ENCODE data around the gene RASA4B. TPM values are rescaled to one million over a fixed set of nuclear protein-coding genes. Genes with fewer than 3 reads are reported as not detected.

Gene RASA4B
- total RNA-seq, 1 donor from 2014 or later: 20.3 TPM

DNA sequence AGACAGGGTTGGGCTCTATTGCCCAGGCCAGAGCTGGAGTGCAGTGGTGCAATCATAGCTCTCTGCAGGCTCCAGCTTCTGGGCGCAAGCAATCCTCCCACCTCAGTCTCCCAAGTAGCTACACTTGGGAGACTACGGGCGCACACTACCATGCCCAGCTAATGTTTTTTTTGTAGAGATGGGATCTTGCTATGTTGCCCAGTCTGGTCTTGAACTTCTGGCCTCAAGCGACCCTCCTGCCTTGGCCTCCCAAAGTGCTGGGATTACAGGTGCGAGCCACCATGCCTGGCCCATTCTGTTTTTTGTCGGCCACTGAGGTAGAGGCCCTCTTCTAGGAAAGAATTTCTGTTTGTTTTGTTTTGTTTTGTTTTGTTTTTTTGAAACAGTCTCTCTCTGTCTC, 65.1 kb downstream of the RASA4B start:
- Mint-ChIP-seq H3K9me3 (no peaks in the 10 kb centered on the region), H3K27ac (no peak overlapping the region), H3K27me3 (ENCODE audit: low read depth) (no peaks in the 10 kb centered on the region), H3K4me1 (ENCODE audit: low read depth) (no peaks in the 10 kb centered on the region), H3K36me3 (ENCODE audit: low read depth) (peaks cover 10% of the 10 kb centered on the region), H3K4me3 (ENCODE audit: low read depth) (no peak overlapping the region)
- DNase-seq (ENCODE audit: low spot score): no peak
- intact Hi-C loops (cut with micrococcal nuclease): no loop called here

DNA sequence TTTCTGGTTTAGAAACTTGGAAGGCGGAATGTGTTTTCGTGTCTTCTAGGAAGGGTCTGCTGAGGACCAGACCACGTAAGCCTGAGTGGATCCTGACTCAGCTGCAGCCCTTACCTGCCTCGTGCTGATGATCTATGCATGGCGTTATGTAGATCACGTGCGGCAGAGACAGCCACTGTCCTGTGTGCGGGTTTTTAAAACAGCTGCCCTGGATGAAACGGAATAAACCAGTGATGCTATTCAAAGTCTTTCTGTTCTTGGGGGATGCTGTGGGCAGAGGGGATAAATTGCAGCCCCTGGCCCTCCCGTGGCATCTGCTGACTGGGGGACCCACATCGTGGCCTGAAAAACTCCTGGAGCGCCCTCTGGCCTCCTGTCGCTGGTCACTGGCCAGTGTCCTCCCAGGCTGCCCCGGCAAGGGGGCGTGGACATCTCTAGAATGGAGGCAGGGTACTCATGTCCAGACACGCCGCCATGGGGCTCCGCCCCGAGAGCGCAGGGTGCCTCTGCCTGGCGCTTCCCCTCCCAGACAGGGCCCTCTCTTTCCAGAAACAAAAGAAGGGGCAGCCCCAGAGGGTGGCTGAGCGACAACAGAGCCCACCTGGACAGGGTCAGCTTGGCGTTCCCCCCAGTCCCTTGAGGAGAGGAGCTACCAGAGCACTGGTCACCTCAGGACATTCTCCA, 66.1 kb downstream of the RASA4B start:
- Mint-ChIP-seq H3K9me3 (no peaks in the 10 kb centered on the region), H3K4me3 (ENCODE audit: low read depth) (no peak overlapping the region), H3K4me1 (ENCODE audit: low read depth) (no peaks in the 10 kb centered on the region), H3K27ac (no peak overlapping the region), H3K27me3 (ENCODE audit: low read depth) (no peaks in the 10 kb centered on the region), H3K36me3 (ENCODE audit: low read depth) (peaks cover 7% of the 10 kb centered on the region)
- no peak for DNase-seq (ENCODE audit: low spot score)
- intact Hi-C loops (cut with micrococcal nuclease): no loop called here

DNA sequence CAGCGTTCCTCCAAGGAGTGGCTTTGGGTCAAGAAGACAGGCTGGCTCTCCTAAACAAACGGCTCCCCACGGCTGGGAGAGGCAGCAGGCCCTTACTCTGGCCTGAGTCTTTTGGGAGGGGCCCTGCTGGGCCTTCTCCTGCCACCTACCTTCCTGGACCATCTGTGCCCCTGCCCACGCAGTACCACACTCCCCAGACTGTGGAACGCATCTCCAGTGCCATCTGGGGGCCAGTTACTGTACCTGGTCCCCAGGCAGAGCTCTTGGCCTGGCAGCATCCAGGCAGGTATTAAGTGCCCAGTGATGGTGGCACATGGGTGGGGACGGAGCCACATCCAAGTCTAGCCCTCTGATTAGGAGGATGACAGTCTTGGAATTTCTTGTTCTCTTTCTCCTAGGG, 67.3 kb downstream of the RASA4B start:
- no peak overlapping the region for H3K27ac Mint-ChIP-seq
- H3K36me3 Mint-ChIP-seq (ENCODE audit: low read depth): peaks cover 12% of the 10 kb centered on the region
- no peak for DNase-seq (ENCODE audit: low spot score)
- no peak overlapping the region for H3K4me3 Mint-ChIP-seq (ENCODE audit: low read depth)
- H3K4me1 Mint-ChIP-seq (ENCODE audit: low read depth): no peaks in the 10 kb centered on the region
- no peaks in the 10 kb centered on the region for H3K27me3 Mint-ChIP-seq (ENCODE audit: low read depth)
- H3K9me3 Mint-ChIP-seq: no peaks in the 10 kb centered on the region
- intact Hi-C loops (cut with micrococcal nuclease): no loop called here

DNA sequence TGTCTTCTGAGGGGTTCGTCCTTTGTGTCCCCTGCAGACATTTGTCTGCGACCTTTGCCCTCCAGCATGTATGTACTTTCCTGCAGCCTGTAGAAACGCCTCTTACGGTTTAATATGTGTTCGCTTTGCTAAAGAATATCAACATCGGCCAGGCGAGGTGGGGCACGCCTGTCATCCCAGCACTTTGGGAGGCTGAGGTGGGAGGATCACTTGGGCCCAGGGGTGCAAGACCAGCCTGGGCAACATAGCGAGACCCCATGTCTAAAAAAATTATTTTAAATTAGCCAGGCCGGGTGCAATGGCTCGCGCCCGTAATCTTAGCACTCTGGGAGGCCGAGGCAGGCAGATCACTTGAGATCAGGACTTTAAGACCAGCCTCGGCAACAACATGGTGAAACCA, 68.4 kb downstream of the RASA4B start:
- DNase-seq (ENCODE audit: low spot score): no peak
- intact Hi-C loops (cut with micrococcal nuclease): no loop called here
- no peaks in the 10 kb centered on the region for H3K9me3 Mint-ChIP-seq
- no peaks in the 10 kb centered on the region for H3K27me3 Mint-ChIP-seq (ENCODE audit: low read depth)
- no peaks in the 10 kb centered on the region for H3K4me1 Mint-ChIP-seq (ENCODE audit: low read depth)
- peaks cover 17% of the 10 kb centered on the region for H3K36me3 Mint-ChIP-seq (ENCODE audit: low read depth)
- H3K4me3 Mint-ChIP-seq (ENCODE audit: low read depth): no peak overlapping the region
- no peak overlapping the region for H3K27ac Mint-ChIP-seq

DNA sequence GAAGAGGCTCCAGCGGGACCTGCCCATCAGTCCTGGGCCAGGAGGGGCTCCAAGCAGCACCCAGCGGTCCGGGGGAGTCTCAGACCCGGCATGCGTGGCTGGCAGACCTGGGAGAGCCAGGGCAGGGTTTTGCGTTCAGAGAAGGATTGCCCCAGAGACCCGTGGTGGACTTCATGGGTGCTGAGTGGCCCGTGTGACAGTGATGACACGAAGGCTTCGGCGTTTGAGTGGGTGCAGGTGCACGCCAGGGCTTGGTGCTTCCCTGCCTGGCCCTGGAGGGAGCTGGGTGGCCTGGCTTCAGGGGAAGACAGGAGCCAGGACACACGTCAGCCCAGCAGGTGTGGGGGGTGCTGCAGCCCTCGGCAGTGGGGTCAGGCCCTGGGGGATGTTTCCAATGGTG, 70.3 kb downstream of the RASA4B start:
- Mint-ChIP-seq H3K27me3 (ENCODE audit: low read depth) (no peaks in the 10 kb centered on the region), H3K4me1 (ENCODE audit: low read depth) (no peaks in the 10 kb centered on the region), H3K9me3 (no peaks in the 10 kb centered on the region), H3K4me3 (ENCODE audit: low read depth) (no peak overlapping the region), H3K36me3 (ENCODE audit: low read depth) (peaks cover 22% of the 10 kb centered on the region), H3K27ac (no peak overlapping the region)
- intact Hi-C loops (cut with micrococcal nuclease): no loop called here
- no peak for DNase-seq (ENCODE audit: low spot score)

DNA sequence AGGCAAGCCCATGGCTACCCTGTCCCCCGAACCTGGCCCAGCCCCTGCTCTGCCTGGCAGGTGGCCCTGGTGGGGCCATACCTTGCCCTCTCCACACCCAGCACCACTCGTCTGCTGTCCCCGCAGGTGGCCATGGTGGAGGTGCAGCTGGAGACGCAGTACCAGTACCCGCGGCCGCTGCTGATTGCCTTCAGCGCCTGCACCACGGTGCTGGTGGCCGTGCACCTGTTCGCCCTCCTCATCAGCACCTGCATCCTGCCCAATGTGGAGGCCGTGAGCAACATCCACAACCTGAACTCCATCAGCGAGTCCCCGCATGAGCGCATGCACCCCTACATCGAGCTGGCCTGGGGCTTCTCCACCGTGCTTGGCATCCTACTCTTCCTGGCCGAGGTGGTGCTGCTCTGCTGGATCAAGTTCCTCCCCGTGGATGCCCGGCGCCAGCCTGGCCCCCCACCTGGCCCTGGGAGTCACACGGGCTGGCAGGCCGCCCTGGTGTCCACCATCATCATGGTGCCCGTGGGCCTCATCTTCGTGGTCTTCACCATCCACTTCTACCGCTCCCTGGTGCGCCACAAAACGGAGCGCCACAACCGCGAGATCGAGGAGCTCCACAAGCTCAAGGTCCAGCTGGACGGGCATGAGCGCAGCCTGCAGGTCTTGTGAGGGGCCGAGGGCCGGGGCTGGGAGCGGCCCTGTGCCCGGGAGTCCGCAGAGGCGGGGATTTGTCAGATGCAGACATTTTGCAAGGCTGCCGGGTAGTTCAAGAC, 71.0 kb downstream of the RASA4B start:
- Mint-ChIP-seq H3K27me3 (ENCODE audit: low read depth) (no peaks in the 10 kb centered on the region), H3K4me1 (ENCODE audit: low read depth) (no peaks in the 10 kb centered on the region), H3K4me3 (ENCODE audit: low read depth) (no peak overlapping the region), H3K27ac (no peak overlapping the region), H3K9me3 (no peaks in the 10 kb centered on the region), H3K36me3 (ENCODE audit: low read depth) (peaks cover 30% of the 10 kb centered on the region)
- DNase-seq (ENCODE audit: low spot score): no peak
- intact Hi-C loops (cut with micrococcal nuclease): no loop called here

DNA sequence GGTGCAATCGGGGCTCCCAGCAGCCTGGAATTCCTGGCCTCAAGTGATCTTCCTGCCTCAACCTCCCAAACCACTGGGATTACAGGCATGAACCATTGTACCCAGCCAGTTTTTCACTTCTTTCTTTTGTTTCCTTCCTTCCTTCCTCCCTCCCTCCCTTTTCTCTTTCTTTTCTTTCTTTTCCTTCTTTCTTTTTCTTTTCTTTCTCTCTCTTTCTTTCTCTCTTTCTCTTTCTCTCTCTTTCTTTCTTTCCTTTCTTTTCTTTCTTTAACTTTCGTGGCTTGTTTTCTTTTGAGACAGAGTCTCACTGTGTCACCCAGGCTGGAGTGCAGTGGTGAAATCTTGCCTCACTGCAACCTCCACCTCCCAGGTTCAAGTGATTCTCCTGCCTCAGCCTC, 71.9 kb downstream of the RASA4B start:
- no peak overlapping the region for H3K27ac Mint-ChIP-seq
- H3K4me1 Mint-ChIP-seq (ENCODE audit: low read depth): no peaks in the 10 kb centered on the region
- no peak overlapping the region for H3K4me3 Mint-ChIP-seq (ENCODE audit: low read depth)
- intact Hi-C loops (cut with micrococcal nuclease): no loop called here
- DNase-seq (ENCODE audit: low spot score): no peak
- no peaks in the 10 kb centered on the region for H3K9me3 Mint-ChIP-seq
- no peaks in the 10 kb centered on the region for H3K27me3 Mint-ChIP-seq (ENCODE audit: low read depth)
- H3K36me3 Mint-ChIP-seq (ENCODE audit: low read depth): peaks cover 33% of the 10 kb centered on the region

DNA sequence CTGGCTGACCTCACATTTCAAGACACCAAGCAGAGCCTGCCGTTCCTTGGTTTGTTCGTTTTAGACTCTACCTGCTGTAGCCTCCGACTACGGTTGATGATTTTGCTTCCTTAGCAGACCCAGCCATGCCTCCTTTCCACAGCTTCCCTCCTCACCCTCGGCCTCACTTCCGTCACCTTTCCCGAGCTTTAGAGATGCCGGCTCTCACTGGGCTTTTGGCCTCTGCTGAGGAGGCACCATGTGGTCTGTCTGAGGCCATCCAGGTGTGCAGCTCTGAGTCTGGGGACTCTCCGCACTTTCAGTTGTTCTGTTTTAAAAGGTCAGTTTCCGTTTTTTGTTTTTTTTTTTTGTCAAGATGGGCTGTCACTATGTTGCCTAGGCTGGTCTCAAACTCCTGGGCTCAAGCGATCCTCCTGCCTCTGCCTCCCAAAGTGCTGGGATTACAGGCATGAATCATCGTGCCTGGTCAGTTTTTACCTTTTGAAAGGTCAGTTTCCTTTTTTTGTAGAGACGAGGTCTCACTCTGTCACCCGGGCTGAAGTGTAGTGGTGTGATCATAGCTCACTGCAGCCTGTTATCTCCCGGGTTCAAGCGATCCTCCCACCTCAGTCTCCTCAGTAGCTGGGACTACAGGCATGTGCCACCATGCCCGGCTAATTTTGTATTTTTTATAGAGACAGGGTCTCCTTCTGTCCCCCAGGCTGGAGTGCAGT, 72.5 kb downstream of the RASA4B start:
- Mint-ChIP-seq H3K9me3 (no peaks in the 10 kb centered on the region), H3K4me3 (ENCODE audit: low read depth) (no peak overlapping the region), H3K27me3 (ENCODE audit: low read depth) (no peaks in the 10 kb centered on the region), H3K36me3 (ENCODE audit: low read depth) (peaks cover 35% of the 10 kb centered on the region), H3K27ac (no peak overlapping the region), H3K4me1 (ENCODE audit: low read depth) (no peaks in the 10 kb centered on the region)
- intact Hi-C loops (cut with micrococcal nuclease): no loop called here
- no peak for DNase-seq (ENCODE audit: low spot score)

DNA sequence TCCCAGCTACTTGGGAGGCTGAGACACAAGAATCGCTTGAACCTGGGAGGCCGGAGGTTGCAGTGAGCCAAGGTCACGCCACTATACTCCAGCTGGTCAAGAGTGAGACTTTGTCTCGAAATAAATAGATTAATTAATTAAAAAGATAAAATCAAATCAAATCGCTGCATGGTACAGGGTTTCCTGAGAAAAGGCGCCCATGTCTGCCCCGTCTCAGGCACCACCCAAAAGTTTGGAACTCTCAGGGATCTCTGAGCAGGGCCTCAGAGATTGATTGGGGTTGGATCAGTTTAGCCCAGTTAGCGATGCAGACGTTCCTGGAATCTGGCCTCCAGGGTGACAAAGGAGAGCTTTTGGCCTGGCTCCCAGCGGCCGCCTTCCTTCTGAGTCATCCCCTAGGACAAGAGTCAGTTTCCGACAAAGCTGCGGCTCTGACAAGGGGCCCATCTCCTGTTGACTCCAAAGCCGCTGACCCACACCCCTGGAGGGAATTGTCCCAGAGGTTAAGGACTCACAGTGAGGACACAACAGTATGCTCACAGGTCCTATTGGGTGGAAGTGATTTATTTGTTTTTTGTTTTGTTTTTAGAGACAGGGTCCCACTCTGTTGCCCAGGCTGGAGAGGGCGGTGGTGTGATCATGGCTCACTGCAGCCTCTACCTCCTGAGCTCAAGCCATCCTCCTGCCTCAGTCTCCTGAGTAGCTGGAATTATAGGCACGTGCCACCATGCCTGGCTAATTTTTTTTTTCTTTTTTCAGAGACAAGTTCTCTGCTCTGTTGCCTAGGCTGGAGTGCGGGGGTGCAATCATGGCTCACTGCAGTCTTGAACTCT, 77.4 kb downstream of the RASA4B start:
- H3K36me3 Mint-ChIP-seq (ENCODE audit: low read depth): peaks cover 34% of the 10 kb centered on the region
- DNase-seq (ENCODE audit: low spot score): no peak
- H3K27me3 Mint-ChIP-seq (ENCODE audit: low read depth): no peaks in the 10 kb centered on the region
- intact Hi-C loops (cut with micrococcal nuclease): no loop called here
- no peak overlapping the region for H3K4me3 Mint-ChIP-seq (ENCODE audit: low read depth)
- H3K4me1 Mint-ChIP-seq (ENCODE audit: low read depth): no peaks in the 10 kb centered on the region
- no peaks in the 10 kb centered on the region for H3K9me3 Mint-ChIP-seq
- H3K27ac Mint-ChIP-seq: no peak overlapping the region

DNA sequence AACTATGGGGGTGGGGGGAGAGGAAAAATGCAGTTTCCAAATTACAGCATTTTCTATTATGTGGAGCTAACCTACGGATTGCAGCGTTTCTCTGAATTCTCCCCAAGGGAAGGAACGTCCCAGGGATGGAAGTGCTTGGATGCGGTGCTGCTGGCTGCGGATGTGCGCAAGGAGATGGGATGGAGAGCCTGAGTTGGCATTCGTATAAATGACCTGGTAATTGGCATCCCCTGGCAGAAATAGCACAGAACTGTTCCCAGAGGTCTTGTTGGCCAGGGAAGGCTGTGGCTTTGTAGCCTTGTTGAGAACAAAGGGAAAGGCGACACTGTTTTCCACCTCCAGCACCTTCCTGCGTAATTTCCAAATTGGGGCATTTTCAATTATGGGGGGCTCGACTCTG, 81.5 kb downstream of the RASA4B start:
- peaks cover 23% of the 10 kb centered on the region for H3K36me3 Mint-ChIP-seq (ENCODE audit: low read depth)
- H3K27ac Mint-ChIP-seq: no peak overlapping the region
- no peaks in the 10 kb centered on the region for H3K27me3 Mint-ChIP-seq (ENCODE audit: low read depth)
- peaks cover 18% of the 10 kb centered on the region for H3K4me1 Mint-ChIP-seq (ENCODE audit: low read depth)
- intact Hi-C loops (cut with micrococcal nuclease): no loop called here
- DNase-seq (ENCODE audit: low spot score): no peak
- H3K4me3 Mint-ChIP-seq (ENCODE audit: low read depth): no peak overlapping the region
- no peaks in the 10 kb centered on the region for H3K9me3 Mint-ChIP-seq

DNA sequence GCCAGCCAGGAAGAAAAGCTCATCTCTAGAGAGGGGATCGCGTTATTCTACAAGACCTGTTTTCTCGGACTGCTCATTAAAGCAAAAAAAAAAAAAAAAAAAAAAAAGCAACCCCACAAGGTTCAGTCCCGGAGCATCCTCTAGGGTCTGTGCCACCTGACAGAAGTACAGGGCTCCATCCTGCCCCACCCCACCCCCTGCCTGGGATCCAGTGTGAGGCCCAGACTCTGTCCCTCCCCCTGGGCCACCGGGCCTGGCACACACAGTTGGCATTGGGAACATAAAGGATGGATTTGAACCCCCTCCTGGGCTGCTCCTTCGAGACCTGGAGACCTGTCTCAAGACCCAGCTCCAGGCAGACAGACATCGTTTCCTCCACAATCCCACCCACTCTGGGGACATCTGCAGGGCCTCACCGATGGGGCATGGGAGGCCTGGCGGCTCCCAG, 83.5 kb downstream of the RASA4B start:
- H3K27ac Mint-ChIP-seq: peak overlapping the region; percentile 81
- intact Hi-C loops (cut with micrococcal nuclease): loop anchor here (1.0 kb wide), 1 partner anchor 8 kb away; no protein-coding TSS in a partner anchor
- H3K27me3 Mint-ChIP-seq (ENCODE audit: low read depth): no peaks in the 10 kb centered on the region
- no peaks in the 10 kb centered on the region for H3K9me3 Mint-ChIP-seq
- peaks cover 22% of the 10 kb centered on the region for H3K36me3 Mint-ChIP-seq (ENCODE audit: low read depth)
- H3K4me3 Mint-ChIP-seq (ENCODE audit: low read depth): peak overlapping the region; percentile 93
- DNase-seq (ENCODE audit: low spot score): no peak
- peaks cover 33% of the 10 kb centered on the region for H3K4me1 Mint-ChIP-seq (ENCODE audit: low read depth)

DNA sequence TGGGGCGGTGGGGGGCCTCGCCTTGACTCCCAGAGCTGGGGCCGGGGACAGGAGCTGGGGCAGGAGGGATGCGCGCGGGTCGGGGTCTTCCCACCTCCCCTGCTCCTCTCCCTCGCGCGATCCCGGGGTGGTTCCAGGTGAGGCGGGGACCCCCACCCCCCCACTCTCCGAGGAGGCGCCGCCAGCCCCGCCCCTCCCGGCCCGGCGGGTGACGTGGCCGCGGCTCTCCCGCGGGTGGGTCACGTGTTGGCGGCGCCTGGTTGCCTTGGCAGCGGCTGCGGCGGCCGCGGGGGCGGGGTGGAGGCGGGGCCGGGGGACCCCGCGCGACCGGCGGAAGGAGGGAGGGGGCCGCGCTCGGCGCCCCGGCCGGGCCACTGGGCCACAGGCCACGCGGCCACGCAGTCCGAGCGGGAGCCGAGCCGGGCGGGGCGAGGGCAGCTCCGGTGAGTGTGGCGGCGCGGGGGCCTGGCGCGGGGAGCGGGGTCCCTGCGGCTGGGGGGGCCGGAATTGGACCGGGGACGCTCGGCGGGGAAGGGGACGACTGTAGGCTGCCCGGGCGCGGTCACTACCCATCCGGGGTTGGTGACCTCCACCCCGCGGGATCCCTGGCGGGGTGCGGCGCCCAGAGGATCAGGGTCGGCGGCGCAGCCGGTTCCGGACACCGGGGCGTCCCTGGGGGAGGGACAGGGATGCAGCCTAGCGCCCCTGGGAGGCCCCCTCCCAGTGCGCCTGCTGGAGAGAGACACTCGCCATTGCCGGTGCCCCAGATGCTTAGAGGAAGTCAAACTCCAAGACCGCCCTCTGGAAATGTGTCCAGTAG, 84.1 kb downstream of the RASA4B start, which contains the start of gene ORAI2:
TSS of gene ORAI2 (plus strand) at position 357 of the 820 bp plus-strand sequence. CDS start 5,382 bp downstream, outside the sequence.
- intact Hi-C loops (cut with micrococcal nuclease): loop anchor here (1.0 kb wide), 2 partner anchors 7 to 31 kb away; partner anchors contain the start of genes ALKBH4 and LRWD1
- Mint-ChIP-seq H3K27me3 (ENCODE audit: low read depth) (no peaks in the 10 kb centered on the region), H3K27ac (peak within 1 kb of the TSS; percentile 89), H3K36me3 (ENCODE audit: low read depth) (peaks cover 22% of the 10 kb centered on the region), H3K4me3 (ENCODE audit: low read depth) (peak within 1 kb of the TSS; percentile 93), H3K9me3 (no peaks in the 10 kb centered on the region), H3K4me1 (ENCODE audit: low read depth) (peaks cover 34% of the 10 kb centered on the region)
- DNase-seq (ENCODE audit: low spot score): peak; percentile 78
